Measurements from ENCODE around the gene PLD2.
"Not testable (repeated sequence)": the region's sequence is repeated elsewhere in the genome, so short reads cannot be mapped to it uniquely, and the experiment has no call there.

PLD2 gene

DNA sequence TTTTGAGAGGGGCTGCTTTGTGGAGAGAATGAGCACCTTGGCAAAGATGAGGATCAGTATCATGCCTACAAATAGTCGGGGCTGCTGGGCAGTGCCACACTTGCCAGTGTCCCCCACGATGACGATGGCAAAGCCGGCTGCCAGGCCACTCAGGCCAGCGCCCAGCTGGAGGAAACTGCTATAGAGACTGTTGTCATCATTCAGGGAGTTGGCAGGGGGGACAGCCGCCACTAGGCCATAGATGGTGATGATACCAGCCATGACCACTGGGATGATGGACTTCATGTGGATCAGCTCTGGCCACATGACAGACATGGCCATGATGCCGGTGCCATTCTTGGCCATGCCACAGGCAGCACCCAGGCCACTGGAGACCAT lies 50.0 kb downstream of the PLD2 start:
- Mint-ChIP-seq H3K4me3 (no peak overlapping the region), H3K4me1 (peaks cover 51% of the 10 kb centered on the region), H3K36me3 (ENCODE audit: low read depth) (peaks cover 10% of the 10 kb centered on the region), H3K9me3 (no peaks in the 10 kb centered on the region), H3K27me3 (ENCODE audit: low read depth) (no peaks in the 10 kb centered on the region), H3K27ac (peak overlapping the region in 1 of 3 experiments; percentile 23)
- TF ChIP-seq CTCF (IDR thresholded peaks at IDR 0.05; ENCODE audit: unreplicated experiment in 3 of 3): no peak

DNA sequence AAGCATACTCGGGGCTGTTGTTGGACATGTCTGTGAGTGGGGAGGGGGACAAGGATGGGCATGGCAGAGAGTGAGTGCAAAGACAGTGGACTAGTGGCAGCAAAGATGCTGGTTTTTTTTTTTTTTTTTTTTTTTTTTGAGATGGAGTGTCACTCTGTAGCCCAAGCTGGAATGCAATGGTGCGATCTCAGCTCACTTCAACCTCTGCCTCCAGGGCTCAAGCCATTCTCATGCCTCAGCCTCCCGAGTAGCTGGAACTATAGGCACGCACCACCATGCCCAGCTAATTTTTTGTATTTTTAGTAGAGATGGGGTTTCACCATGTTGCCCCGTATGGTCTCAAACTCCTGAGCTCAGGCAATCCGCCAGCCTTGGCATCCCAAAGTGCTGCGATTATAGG lies 50.4 kb downstream of the PLD2 start:
- Mint-ChIP-seq H3K36me3 (ENCODE audit: low read depth) (peaks cover 12% of the 10 kb centered on the region), H3K4me1 (peaks cover 46% of the 10 kb centered on the region), H3K27ac (peak overlapping the region in 2 of 3 experiments; percentile 20 to 21)
- H3K4me3 Mint-ChIP-seq; H3K27me3 Mint-ChIP-seq (ENCODE audit: low read depth); H3K9me3 Mint-ChIP-seq: not testable (repeated sequence)

- no peak for TF ChIP-seq CTCF (IDR thresholded peaks at IDR 0.05; ENCODE audit: unreplicated experiment in 3 of 3)
- no peaks in the 10 kb centered on the region for H3K9me3 Mint-ChIP-seq
- H3K27me3 Mint-ChIP-seq (ENCODE audit: low read depth): no peaks in the 10 kb centered on the region
- peaks cover 45% of the 10 kb centered on the region for H3K4me1 Mint-ChIP-seq
- H3K4me3 Mint-ChIP-seq: no peak overlapping the region
- H3K36me3 Mint-ChIP-seq (ENCODE audit: low read depth): peaks cover 14% of the 10 kb centered on the region
- peak overlapping the region; percentile 21 to 77 (median 71) for H3K27ac Mint-ChIP-seq
These were observed 51.3 kb downstream of the PLD2 start for GRCh38 chr17:4858068-4858881.

GRCh38 chr17:4858882-4859260 lies 51.9 kb downstream of the PLD2 start:
- Mint-ChIP-seq H3K4me3 (no peak overlapping the region), H3K36me3 (ENCODE audit: low read depth) (peaks cover 15% of the 10 kb centered on the region), H3K4me1 (peaks cover 44% of the 10 kb centered on the region), H3K9me3 (no peaks in the 10 kb centered on the region), H3K27ac (peak overlapping the region; percentile 21 to 77 (median 71)), H3K27me3 (ENCODE audit: low read depth) (no peaks in the 10 kb centered on the region)
- TF ChIP-seq CTCF (IDR thresholded peaks at IDR 0.05; ENCODE audit: unreplicated experiment in 3 of 3): no peak

- H3K27ac Mint-ChIP-seq: peak overlapping the region; percentile 40 to 92 (median 88)
- H3K36me3 Mint-ChIP-seq (ENCODE audit: low read depth): peaks cover 15% of the 10 kb centered on the region
- peaks cover 34% of the 10 kb centered on the region for H3K4me1 Mint-ChIP-seq
- no peaks in the 10 kb centered on the region for H3K27me3 Mint-ChIP-seq (ENCODE audit: low read depth)
- no peaks in the 10 kb centered on the region for H3K9me3 Mint-ChIP-seq
- peak overlapping the region in 2 of 3 experiments; percentile 13 to 17 for H3K4me3 Mint-ChIP-seq
- no peak for TF ChIP-seq CTCF (IDR thresholded peaks at IDR 0.05; ENCODE audit: unreplicated experiment in 3 of 3)
These were observed 53.1 kb downstream of the PLD2 start for GRCh38 chr17:4859816-4860625.

- peaks cover 34% of the 10 kb centered on the region for H3K4me1 Mint-ChIP-seq
- H3K36me3 Mint-ChIP-seq (ENCODE audit: low read depth): peaks cover 15% of the 10 kb centered on the region
- no peaks in the 10 kb centered on the region for H3K27me3 Mint-ChIP-seq (ENCODE audit: low read depth)
- TF ChIP-seq CTCF (IDR thresholded peaks at IDR 0.05; ENCODE audit: unreplicated experiment in 3 of 3): no peak
- H3K27ac Mint-ChIP-seq: peak overlapping the region; percentile 40 to 92 (median 88)
- no peaks in the 10 kb centered on the region for H3K9me3 Mint-ChIP-seq
- H3K4me3 Mint-ChIP-seq: no peak overlapping the region
These were observed 53.7 kb downstream of the PLD2 start for GRCh38 chr17:4860651-4861050.

Measured in nephron (organoid).